CD4-positive, alpha-beta T cell treated with Interferon gamma for 1 hour (primary cell): ENCODE measurements around the gene CSNK2A1.
"Not testable (repeated sequence)": the region's sequence is repeated elsewhere in the genome, so short reads cannot be mapped to it uniquely, and the experiment has no call there.

ENCODE experiments used
- DNase-seq: peaks from one replicate; pipeline ENCODE4 v3.0.0-alpha.2; 2020

The CSNK2A1 gene

DNA sequence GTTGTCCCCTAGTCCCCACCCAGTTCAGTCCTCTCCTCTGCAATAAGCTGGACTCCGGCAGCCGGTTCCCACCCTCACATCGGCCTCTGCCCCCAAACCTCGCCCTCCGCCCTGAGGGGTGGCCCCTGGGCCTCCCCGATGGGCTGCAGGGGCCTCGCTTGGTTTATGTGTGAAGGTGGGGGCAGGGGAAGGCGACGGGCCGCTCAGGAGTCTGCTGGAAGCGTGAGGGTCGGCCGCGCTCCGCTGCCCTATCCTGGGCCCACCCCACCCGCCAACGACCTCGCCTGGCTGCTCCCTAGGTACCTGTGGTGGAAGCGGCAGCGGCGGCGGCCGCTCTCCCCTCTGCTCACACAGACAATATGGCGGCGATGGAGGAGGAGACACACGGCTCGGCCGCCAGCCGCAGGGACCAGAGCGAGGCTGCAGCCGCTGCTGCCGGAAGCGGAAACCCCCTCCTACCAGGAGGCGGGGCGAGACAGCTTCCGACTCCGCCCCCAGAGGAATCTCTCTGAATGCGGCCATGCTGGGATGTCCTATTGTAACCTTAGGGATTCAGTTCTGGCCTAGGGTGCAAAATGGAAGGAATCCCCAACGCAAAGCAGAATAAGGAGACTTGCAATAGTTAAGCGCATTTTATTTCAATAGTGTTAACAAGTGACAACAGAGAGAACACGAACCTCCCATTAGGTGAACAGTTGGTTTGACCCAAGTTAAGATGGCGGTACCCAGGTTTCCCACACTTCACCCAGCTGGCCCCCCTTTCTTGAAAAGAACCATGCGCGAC is at the start of gene CSNK2A1:
CSNK2A1 (minus strand) TSS at position 422 of the 784 bp plus-strand sequence. CDS start 35,239 bp downstream, outside the sequence.
- DNase-seq: peak; percentile 95

DNA sequence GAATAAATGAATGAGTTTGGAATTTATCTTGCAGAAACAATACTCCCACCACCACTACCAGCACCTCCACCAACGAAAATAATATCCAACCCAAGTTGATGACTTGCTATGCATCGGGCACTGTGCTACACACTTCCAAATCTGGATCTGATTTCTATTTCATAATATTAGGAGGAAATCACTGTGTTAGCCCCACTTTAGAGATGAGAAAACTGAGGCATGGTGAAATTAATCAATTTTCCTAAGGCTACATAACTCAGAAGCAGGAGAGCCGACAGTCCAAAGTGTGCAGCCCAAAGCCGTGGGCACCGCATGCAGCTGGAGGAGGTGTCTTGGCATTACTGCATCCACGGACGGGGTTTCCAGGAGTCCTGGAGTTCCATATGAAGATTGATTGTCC is 48.9 kb upstream of the CSNK2A1 start:
- DNase-seq: no peak

DNA sequence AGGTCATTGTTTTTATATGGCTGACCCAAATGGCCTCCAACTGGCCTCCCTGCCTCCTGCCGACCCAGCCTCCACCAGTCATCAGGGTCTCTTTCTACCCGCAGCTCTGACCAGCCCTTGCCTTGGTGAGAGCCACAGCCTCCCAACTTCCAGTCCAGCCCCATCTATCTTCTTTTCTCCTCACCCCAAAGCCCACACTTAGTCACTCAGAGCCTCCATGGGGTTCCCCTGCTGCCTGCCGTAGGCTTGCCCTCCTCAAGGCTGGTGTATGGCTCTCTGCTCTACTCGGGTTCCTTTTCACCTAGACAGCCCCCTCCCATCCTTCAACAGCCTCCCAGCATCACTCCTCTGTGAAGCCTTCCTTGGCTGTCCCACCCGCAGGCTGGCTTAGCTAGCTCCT is 48.4 kb upstream of the CSNK2A1 start:
- no peak for DNase-seq

DNA sequence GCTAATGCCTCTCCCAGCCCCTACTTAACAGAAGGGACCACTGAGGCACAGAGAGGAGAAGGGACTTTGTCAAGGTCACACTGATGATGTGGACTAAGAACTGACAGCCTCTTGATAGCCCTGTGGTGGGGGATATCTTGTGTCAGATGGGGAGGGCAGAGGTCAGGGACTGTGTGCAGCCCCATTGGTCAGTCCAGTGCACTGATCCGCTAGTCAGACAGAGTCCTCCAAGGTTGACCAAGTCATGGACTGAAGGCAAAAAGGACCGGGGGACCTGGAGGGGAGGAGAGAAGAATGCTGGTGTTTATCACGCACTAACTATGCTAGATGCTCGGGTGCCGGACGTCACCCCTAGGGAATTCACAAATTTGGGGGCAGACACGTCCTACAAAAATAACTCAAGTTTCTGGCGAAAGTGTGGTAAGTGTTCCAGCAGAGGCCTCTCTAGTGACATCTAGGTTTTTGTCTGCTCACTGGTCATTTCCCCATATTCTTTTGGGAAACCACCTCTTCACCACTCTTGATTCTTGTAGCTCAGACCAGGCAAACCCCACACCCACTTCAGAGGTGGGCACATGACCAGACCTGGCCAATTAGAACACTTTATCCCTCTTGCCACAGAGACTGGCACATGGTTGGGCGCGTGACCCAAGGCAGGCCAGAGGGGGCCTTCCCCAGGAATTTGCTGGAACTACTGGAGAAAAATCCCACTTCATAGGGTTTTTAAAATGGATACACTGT is 45.5 kb upstream of the CSNK2A1 start:
- DNase-seq: no peak

DNA sequence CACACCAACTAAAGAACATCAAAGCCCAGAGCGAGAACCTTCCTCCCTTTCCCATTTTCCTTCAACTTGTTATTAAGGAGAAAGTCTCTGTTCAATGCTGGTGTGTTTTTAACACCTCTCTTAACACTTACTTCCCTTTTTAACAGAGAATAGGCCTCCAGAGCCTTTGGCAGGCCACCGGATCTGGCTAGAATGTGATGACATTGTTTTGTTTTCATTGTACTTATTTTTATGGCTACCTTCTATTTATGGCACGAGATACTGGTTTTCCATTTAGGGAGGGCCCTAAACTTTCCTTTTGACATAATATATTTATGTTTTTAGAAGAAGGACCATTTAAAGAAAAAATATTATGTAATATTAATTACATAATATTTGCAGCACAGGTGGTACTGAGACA is 44.9 kb upstream of the CSNK2A1 start:
- DNase-seq: no peak

DNA sequence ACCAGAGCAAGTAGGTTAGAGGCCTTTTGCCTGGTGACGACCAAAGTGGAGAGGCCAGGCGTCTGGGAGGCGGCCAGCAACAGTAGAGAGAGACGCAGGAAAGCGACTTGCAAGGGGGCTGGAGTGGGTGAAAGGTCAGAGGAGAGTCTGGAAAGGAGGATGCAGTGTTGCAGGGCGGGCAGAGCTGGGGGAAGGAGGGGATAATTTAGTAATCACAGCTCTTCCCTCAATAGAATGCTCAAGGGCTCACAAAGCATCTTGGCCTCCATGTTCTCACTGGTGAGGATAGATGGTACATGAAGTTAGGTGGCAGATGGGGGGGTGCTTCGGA is 41.3 kb upstream of the CSNK2A1 start:
- DNase-seq: no peak

DNA sequence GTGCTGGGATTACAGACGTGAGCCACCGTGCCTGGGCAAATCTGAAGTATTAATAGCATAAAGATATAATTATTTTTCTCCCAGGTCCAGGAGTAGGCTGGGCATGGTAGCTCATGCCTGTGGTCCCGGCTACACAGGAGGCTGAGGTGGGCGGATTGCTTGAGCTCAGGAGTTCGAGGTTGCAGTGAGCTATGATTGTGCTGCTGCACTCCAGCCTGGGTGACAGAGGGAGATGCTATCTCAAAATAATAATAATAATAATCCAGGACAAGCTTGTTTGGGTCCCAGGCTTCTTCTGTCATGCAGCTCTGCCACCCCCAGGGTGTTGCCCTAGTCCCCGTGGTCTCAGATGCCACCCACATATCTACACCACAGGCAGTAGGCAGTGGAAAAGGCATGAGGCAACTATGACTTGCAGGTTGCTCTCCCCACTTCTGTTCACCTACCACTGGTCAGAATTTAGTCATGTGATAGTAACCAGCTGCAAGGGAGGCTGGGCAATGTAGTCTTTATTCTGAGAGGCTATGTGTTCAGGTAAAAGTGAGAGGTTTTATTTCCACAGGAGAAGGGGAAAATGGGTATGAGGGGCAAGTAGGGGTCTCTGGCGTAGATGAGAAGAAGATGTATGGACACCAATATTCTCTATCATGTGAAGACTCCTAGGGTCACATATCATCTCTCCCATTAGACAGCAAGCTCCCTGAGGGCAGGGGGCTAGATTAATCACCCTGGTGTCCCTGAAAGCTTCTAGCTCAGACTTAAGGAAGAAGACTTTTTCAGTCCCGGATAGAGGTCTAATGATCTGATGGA is 40.8 kb upstream of the CSNK2A1 start:
- no peak for DNase-seq

DNA sequence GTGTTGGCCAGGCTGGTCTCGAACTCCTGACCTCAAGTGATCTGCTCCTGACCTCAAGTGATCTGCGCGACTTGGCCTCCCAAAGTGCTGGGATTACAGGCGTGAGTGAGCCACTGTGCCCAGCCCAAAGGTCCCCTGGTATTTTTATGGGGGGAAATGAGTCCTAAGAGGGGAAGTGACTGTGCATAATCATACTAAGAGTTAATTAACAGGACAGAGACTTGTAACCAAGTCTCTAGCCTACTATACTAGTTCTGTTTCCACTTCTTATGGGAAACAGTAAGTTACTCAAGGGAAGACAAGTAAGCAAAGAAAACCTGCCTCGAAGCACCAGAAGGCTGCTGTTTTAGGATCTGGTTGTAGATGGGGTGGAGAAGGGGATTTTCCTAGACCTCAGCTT is 38.6 kb upstream of the CSNK2A1 start:
- no peak for DNase-seq

DNA sequence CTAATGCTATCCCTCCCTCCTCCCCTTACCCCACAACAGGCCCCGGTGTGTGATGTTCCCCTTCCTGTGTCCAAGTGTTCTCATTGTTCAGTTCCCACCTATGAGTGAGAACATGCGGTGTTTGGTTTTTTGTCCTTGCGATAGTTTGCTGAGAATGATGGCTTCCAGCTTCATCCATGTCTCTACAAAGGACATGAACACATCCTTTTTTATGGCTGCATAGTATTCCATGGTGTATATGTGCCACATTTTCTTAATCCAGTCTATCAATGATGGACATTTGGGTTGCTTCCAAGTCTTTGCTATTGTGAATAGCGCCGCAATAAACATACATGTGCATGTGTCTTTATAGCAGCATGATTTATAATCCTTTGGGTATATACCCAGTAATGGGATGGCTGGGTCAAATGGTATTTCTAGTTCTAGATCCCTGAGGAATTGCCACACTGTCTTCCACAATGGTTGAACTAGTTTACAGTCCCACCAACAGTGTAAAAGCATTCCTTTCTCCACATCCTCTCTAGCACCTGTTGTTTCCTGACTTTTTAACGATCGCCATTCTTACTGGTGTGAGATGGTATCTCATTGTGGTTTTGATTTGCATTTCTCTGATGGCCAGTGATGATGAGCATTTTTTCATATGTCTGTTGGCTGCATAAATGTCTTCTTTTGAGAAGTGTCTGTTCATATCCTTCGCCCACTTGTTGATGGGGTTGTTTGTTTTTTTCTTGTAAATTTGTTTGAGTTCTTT is 35.5 kb upstream of the CSNK2A1 start:
- not testable (repeated sequence) for DNase-seq

DNA sequence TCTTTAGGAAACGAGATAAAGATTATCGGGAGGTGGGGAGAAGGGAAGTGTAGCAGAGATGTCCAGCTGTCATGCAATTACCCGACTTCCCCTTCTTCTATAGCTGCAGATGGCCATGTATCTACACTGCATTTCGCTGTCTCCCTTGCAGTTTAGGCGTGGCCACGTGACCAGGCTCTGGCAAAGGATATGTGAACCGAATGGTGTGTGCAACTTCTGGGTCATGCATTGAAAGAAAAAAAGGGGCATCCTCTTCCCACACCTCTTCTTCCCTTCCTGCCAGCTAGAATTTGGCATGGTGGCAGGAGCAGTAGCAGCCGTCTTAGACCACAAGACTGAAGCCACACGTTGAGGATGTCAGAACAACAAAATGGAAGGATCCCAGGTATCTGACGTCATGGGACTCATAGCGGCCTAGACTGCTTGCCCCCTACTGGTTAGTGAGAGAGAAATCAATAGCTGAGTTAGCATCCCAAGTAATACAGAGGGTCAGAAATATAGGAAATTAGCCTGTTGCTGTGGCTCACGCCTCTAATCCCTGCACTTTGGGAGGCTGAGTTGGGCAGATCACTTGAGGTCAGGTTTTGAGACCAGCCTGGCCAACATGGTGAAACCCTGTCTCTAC is 33.7 kb upstream of the CSNK2A1 start:
- DNase-seq: no peak

DNA sequence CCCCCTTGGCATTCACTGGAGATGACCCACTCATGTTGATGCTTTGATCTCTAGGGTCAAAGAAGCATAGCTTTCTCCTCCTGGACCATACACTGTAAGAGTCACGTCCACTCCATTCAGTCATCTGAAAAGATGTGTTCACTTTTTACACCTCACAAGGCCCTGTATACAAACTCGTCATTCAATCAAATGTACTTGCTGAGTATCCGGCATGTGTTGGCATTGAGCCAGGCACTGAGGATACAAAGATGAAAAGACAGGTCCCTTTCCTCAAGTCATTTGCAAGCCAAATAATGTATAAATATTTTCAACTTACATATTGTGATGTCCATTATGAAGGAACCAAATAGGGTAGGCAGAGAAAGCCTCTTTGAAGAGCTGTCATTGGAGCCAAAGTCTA is 32.6 kb upstream of the CSNK2A1 start:
- no peak for DNase-seq

DNA sequence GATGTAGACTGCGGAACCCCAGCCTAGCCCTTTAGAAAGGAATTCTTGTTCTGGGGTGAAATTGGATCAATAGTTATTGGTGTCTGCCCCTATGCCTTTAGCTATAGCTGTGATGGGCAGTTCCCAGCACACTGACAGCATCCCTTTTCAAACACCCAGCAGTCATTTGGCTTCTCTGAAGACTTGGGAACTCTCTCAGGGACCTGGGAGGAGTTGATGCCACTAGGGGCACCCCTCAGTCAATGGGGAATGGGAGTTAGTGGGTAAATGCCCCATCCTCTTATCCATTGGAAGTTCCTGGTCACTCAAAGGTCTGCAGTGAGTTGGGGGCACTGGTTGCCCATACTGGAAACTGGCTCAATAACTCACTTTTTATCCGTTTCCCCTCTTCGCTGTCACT is 31.6 kb upstream of the CSNK2A1 start:
- no peak for DNase-seq

DNA sequence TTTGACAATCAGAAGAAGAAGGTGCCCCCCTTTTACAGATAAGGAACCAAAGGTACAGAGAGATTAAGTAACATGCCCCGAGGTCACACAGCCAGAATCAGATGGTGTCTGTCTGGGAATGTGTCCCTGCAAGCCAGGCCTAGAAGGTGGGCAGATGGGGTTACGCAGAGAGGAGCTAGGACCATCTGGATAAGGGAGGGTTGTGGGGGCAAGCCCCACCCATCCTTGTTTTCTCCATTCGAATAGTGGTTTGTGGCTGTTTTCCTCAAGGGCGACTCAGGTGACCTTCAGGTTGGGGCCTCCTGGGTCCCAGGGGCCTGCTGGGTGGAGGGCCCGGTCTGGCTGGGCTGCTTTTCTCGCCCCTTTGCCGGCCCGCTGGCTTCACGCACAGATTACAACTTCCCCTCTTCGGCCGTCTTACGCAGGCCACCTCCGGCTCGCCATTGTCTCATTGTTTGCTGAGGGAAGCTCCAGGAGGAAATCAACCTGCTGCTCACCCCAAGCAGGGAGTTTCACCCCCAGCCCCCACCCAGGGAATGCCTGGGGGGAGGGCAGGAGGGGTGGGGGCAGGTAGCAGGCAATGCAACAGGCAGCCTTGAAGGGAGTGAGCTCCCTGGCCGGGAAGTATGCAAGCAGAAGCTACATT is 30.8 kb upstream of the CSNK2A1 start:
- no peak for DNase-seq

DNA sequence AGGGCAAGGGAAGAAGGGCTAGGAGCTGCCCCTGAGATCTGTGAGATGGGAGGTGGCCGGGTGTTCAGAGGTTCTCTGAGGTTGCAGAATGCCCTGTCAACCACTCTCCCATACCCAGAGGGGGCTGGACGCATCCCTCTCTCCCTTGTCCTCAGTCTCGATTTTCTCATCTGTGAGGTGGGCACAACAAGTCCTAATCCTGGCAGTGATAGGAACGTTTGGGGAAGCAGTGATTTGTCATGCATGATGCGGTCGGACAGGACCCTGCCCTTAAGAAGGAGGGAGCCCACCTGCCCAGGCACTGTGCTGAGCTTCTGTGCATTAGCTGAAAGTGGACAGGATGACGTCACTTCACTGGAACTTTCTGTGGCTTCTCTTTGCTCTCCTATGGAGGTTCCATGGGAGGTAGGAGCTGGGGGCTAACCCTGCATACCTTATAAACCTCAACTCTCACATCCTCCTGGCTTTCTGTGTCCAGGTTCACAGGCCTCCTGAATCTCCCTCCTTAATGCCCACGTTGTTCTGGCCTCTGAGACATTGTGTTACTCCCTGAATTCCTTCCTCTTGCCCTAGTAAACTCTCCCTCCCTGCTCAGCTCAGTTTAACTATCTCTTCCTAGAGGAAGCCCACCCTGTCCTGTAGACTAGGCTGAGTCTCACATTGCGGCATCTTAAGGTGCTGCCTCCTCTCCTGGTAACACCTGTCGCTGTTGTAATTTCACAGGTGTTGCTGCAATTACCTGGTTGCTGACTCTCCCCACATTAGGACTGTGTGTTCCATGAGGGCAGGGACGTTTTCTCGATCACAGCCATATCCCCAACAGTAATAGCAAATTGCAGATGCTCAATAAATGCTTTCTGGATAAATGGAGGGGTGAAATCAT is 30.1 kb upstream of the CSNK2A1 start:
- DNase-seq: no peak

DNA sequence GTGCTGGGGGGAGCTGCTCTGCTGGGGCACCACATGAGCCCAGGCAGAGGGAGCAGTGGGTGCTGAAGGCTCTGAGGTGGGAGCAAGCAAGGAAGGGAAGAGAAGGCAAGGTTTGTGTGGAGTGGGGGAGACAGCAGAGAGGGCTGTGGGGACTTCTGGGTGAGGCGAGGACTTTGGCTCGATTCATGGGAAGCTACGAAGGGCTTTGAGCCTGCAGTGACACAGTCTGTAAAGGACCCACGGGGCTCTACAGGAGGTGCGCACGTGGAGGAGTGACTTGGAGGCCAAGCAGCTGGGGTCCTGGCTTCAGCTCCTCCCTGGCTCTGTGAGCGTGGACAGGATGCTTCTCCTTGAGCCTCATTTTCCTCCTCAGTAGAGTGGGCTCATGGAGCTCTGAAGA is 29.1 kb upstream of the CSNK2A1 start:
- DNase-seq: no peak

DNA sequence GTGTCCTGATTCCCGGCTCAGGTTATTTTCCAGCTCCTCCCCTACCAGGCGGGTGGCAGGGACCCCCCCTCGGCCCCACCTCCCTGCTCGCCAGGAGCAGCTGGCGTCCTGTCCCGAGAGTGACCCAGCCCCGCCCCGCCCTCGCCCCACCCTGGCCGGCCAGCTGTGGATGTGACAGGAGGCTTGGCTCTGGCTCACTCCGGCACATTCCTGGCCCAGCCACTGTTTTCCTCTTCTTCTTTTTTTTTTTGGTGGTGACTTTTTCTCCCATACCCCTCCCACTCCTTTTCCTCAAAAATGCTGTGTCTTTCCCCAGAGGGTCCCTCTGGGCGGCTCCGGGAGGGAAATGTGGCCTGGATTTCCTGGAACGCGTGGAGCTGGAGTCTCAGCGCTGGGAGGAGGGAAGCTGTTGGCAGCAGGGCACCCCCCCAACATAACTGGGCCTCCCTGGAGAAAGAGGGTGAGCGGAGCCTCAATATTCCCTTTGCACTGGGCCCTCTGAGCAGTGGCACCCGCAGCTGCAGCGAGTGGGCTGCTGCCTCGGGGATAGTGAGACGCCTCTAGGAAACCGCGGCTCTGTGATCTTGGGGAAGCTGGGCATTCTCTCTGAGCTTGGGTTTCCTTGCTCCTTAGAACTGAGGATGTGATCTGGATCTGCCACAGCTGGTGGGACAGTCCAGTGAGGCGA is 28.3 kb upstream of the CSNK2A1 start:
- no peak for DNase-seq

DNA sequence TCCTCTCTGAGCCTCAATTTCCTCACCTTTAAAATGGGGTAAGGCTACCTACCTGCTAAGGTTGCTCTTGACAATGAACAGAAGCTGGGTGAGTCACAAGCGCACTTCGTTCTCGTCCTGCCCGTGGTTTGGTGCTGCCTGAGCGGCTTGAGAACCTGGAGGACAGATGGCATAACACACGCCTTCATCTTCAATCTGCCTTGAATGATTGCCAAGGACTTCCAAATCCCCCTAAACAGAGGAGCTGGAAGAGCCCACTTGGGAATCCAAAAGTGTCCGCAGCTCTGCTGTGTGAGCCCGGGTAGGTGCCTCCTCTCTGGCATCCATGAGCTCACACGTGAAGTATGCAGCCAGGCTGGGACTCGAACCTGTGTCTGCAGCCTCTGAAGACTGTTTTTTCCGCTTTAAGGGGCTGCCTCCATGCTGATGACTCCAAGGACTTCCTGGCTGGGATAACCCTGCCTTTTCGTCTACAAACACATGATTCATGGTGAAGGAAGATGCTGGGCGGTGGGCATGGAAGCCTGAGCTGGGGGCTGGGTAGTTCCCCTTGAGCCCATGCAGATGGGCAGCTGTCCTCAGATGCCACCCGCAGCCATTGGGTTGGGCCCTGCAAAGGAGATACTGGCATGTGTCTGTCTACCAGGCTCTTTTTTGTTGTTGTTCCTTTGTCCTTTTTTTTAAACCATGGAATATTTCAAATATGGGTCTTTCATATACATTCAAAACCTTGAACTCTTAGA is 25.3 kb upstream of the CSNK2A1 start:
- no peak for DNase-seq

DNA sequence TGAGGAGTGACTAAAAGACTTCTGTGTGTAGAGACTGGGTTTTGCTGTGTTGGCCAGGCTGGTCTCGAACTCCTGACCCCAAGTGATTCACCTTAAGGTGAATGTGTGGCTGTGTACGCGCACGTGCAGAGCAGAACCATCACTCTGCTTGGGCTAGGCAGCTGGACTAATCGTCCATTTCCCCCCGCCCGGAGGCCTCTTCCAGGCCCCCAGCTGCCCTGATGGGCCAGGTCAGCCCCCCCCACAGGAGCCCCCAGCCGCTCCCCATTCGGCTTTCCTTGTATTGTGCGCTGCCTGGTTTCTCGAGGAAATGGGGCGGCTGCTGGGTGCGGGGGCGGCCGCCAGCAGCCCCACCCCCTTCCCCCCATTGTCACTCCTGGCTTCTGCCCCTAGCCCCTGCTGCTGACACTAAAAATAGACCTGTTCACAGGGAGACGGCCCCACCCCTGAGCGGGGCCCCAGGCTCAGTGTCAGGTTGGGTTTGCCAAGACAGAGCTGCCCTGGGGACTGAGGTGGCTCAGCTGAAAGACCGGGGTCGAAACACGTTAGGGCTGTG is 24.6 kb upstream of the CSNK2A1 start:
- DNase-seq: no peak

DNA sequence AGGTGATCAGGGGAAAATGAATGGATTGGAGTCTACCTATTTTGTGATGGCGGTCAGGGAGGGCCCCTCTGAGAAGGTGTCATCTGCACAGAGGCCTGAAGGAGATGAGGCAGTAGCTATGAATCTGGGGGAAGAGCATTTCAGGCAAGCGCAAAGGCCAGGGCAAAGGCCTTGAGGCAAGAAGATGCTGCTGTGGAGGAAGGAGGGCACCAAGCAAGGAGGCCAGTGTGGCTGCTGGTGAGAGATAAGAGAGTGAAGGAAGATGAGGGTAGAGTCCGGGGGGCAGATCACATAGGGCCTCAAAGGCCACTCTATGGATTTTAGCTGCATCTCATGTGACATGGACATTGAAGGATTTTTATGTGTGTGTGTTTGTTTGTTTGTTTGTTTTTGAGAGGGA is 20.6 kb upstream of the CSNK2A1 start:
- no peak for DNase-seq
